Middle frontal gyrus (tissue), 1 donor: ENCODE results near the gene TMEM271.

Experiments
- DNase-seq: peaks from one replicate; pipeline ENCODE4 v3.0.0-alpha.2; 2015; ENCODE audit warnings: low spot score; ENCODE audit errors: extremely low spot score

Gene TMEM271, protein sequence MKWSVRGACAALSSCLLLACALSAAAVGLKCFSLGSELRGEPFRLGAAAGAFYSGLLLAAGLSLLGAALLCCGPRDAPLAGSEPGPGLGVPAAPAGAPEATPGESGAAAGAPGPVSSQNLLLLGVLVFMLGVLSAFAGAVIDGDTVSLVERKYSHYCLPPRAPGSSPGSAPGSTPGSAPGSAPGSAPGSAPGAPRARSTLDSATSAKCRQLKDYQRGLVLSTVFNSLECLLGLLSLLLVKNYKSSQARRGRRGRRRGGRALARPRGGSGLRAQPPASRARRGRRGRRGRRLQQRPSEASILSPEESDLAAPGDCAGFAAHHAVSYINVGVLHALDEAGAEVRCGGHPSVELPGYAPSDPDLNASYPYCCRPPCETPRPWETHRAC

DNA sequence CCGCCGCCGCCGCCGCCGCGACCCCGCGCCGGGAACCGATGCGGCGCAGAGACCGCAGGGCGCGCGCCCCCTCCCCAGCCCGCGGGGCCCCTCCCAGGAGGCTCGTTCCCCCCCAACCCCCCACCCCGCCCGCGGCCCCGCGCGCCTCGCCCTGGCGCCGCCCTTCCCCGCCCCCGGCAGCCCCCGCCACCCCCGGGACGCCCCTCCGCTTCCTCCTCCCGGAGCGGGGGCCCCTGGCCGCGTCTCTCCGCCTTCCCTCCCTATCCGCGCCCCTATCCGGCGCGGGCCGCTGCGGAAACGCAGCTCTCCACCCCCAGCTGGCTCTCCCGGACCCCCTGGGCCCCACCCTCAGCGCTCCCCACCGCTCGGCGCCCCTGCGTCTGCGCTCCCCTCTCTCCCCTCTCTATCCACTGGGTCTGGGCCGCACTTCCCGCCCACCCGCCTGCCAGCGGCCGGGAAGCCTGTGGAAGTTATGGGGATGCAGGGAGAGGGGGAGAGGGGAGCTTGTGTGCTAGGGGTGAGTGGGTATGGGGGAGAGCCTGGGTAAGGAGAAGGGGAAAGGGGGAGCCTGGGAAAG, at the start of gene TMEM271:
TMEM271 (minus strand) TSS at position 51 of the 577 bp plus-strand sequence. CDS start 233 bp downstream, outside the sequence.
- DNase-seq, result no peak

- no peak for DNase-seq
Observed at GRCh38 chr4:625631-626161, 49.6 kb upstream of the TMEM271 start.

DNA sequence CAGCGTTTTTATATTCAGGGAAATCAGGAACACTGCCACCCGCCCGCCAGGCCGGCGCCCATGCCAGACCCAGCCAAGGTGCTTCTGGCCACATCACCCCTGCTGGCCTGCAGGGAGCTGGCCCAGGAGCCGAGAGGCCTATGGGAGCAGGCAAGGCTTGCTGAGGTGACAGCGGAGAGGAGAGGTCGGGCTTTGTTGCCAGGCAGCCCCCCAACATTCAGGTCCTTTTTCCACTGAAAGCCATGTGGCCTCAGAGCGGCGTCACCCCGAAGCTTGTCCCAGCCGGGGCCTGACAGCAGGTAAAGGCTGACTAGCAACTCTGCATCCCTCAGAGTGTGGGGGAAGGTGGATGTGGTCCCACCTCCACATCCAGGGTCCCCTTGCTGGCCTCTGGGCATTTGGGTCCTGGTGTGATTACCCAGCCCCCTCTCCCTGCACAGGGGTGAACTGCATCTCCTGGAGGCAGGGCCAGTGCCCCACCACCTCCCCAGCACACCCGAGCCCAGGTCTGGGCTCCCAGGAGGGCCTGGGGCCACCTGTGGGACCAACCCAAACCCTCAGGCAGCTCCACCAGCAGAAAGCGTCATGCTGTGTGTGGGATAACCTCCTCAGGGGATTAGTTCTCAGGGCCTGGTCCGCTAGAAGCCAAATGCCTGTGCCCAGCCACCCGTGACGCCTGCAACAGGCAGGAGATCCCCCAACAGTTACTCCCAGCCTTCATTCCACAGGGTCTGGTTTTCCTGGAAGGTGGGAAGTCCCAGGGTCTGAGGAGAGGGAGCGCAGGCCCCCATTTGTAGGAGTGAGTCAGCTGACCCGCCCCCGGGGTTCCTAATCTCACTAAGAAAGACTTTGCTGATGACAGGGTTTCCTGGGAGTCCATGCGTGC, 48.9 kb upstream of the TMEM271 start, which contains the start of gene PDE6B:
PDE6B (plus strand) TSS at position 869 of the 886 bp plus-strand sequence. CDS start 54 bp downstream, outside the sequence.
- no peak for DNase-seq

- no peak for DNase-seq
Observed at GRCh38 chr4:623914-624566, 47.9 kb upstream of the TMEM271 start.

DNA sequence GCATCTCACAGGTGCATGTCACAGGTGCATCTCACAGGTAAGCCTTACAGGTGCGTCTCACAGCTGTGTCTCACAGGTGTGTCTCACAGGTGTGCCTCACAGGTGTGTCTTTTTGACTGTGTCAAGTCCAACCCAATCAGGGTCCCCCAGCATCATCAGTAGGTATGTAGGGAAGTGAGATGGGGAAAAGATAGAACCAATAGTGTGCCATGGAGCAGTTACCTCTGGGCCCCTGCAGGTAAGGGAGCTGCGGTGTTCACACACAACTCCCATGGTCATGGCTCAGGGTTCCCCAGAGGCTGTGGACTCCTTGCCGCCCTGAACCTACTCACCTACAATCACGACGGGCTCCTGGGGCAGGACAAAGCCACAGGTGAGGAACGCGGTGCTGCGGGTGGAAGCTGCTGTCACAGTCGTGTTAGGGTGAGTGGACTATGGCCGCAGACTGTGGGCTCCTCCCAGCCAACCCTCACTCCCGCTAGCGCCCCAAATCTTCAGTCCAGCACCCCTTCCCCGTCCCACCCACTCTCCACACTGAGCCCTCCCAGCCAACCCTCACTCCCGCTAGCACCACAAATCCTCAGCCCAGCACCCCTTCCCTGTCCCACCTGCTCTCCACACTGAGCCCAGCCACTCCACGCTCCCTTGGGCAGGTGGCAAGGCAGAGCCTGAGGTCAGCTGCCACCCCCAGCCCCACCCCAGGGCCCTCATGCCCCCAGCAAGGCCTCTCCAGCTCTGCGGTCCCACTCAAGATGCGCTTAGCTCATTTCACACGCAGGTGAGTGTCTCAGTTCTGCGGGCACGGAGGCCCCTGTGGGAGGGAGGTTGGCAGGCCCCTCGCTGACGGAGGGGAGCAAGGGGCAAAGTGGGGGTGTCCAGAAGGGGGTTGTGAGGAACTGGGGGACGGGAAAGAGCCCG, 47.2 kb upstream of the TMEM271 start:
- DNase-seq, result no peak

- no peak for DNase-seq
Observed at GRCh38 chr4:622071-622995, 46.2 kb upstream of the TMEM271 start.

- DNase-seq, result no peak
Observed at GRCh38 chr4:621296-622070, 45.4 kb upstream of the TMEM271 start.

- DNase-seq, result no peak
Observed at GRCh38 chr4:620851-621261, 44.8 kb upstream of the TMEM271 start.

GRCh38 chr4:620201-620600, 44.1 kb upstream of the TMEM271 start:
- no peak for DNase-seq

GRCh38 chr4:617644-618641, 41.8 kb upstream of the TMEM271 start:
- no peak for DNase-seq

- no peak for DNase-seq
Observed at GRCh38 chr4:616911-617643, 41.0 kb upstream of the TMEM271 start.

DNA sequence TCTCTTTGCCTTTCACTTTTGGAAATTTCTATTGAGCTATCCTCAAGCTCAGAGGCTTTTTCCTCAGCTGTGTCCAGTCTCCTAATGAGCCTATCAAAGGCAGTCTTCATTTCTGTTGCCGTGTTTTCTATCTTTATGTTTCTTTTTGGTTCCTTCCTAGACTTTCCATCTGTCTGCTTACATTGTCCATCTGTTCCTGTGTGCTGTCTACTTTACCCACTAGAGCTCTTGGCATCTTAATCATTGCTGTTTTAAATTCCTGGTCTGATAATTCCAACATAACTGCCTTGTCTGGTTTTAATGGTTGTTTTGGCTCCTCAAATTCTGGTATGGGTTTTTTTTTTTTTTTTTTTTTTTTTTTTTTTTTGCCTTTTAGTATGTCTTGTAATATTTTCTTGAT, 40.0 kb upstream of the TMEM271 start:
- no peak for DNase-seq

DNA sequence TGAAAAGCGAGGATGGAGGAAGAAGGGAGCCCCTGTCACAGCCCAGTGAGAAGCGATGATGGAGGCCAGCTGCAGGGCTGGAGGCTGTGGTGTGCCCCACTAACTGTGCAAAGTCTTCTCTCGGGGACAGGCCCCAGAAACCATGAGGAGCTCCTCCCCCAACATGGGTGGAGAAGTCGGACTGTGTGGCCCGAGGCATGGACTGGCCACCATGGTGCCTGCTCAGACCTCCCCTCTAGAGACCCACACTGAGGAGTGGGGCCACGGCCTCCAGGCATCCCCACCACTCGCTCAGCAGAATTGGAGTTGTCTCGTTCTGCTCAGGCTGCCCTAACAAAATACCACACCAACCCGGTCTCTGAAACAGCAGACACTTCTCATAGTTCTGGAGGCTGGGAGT, 37.0 kb upstream of the TMEM271 start:
- DNase-seq, result no peak

DNA sequence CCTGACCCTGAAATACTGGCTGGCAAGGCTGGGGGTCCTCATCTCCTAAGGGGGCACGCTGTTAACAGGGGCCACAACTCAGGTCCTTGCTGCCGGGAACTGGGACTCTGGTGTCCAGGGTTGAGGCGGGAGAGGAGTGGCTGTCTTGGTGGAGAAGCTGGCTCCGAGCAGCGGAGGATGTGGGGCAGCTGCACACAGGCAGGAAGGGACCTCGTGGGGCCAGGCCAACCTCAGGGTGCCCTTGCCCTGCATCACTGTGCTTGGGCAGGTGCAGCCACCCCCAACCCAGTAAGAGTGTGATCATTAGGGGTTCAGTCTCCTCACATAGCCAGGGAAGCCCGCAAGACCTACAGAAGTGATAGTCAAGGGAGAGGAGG, 36.6 kb upstream of the TMEM271 start:
- DNase-seq, result no peak

DNA sequence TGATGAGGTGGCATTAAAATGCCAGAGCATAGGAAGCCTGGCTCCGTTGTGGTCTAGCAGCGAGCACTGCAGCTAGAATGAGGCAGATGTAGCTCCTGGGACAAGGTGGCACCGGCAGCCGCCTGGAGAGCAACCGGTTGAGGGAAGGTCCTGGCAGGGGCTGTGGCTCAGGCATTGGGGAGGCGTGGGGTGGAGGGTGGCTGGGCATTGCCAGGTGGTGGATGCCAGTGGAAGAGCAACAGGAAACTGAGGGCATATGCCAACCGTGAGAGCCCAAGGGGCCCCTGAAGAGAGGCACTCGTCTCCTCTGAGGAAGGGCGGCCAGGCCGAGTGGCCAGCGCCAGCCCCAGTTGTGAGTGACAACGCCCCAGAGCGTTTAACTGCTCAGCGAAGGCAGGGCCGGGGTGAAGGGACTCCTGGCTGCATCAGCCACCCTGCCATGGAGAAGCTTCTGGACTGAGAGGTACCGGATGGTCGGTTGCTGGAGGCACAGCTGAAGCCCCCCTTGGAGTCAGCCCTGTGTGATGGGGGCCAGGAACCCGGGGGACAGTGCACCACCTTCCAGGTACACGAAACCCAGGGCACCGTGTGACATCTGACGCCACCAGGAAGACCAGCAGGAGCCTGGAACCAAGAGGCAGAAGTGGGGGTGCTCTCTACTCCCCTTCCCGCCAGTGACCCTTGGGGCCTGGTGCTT, 36.1 kb upstream of the TMEM271 start:
- DNase-seq, result no peak
